Activated effector memory CD4-positive, alpha-beta T cell treated with Interleukin-2 at 50 U/mL for 16 hours (primary cell): ENCODE measurements around the gene SAMD13.

ENCODE experiments used
- DNase-seq: peaks from one replicate; pipeline ENCODE4 v3.0.0-alpha.2; 2020

Gene SAMD13, protein sequence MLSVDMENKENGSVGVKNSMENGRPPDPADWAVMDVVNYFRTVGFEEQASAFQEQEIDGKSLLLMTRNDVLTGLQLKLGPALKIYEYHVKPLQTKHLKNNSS

DNA sequence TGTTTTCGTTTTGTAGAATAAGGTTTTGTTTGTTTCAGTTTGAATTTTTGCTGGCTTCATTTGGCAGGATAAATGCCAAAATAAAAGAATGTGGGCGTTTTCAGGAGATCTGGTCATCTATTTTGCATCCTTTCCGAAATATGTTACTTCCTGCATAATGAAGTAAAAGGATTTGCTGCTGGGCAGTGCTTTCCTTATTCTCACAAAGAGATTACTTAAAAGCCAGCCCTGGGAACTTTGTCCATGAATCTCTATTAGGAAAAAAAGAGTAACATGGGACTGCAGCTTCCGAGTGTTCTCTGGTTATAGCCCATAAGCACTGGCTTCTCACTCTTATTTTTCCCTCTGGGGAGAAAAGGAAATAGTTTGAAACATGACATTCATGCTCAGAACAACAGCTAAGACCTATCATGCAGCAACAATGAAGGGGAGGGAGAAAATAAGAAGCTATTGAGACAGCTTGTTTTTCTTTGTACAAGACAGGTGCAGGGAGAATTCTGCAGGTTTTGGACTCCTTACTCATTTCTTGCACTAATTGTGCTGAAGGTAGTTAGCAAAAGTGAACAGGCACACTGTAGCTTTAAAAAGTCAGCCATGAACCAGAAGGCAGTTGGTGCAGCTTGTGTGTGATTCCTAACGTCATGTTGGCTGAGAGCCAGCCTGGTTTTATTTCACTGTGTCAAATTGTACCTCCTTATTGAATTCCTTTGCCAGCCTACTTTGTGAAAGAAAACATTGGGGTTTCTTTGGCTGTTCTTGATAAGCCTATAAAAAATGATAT lies at the start of gene SAMD13:
SAMD13 (plus strand) TSS at position 705 of the 781 bp plus-strand sequence. CDS start 1,527 bp downstream, outside the sequence.
- DNase-seq = no peak

DNA sequence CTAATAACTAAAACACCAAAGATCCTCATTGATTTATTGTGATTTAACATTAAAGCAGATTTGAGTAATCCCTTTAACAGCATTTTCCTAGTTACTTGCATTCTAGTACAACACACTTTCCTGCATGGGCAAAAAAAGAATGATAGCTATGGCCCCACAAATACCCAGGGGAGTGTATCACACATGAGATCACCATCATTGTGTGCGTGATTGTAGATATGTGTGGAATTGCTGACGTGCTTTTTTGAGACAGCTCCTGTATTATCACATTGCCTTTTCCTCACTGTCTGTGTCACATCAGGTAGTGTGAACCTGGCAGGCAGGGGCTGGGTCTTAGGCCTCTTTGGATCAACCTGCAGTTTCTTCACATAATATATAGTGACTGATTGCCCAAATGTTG lies 48.5 kb upstream of the SAMD13 start:
- DNase-seq = no peak

DNA sequence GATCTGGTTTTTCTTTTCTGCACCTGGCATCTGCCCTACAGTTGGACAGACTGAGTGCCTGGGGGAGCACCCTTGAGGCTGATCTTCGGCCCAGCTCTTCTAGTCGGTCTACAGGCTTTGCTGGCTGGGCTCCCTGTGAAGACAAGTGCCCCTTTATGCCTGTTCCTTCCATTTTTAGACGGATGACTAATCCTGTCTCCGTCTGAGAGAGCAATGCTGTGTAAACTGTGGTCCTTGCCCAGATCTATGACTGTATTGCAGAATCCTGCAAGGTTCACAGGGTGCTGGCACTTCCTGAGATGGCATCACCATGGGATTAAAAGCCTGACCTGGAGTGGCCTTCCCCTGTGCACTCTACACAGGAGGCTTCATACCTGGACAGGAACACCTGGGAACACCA lies 47.6 kb upstream of the SAMD13 start:
- no peak for DNase-seq

DNA sequence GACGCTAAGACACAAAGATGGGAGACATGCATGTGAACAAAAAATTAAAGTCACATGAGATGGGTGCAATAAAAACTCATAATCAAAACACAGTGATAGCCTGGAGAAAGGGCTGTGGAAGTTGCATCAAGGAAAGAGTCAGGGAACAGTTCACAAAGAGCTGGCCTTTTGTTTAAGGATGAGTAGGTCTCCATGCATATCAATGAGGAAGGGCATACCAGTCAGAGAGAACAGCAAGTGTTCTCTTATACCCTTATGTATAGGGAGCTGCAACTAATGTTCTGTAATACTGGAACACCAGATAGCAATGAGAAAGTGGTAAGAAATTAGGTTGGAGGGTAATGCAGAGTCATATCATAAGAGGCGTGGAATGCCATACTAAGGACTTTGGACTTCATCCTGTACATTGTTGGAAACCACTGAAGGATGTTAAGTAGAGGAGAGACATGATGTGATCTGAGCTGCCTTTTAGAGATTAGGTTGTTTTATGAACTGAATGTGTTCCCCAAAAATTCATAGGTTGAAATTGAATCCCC lies 46.7 kb upstream of the SAMD13 start:
- no peak for DNase-seq

DNA sequence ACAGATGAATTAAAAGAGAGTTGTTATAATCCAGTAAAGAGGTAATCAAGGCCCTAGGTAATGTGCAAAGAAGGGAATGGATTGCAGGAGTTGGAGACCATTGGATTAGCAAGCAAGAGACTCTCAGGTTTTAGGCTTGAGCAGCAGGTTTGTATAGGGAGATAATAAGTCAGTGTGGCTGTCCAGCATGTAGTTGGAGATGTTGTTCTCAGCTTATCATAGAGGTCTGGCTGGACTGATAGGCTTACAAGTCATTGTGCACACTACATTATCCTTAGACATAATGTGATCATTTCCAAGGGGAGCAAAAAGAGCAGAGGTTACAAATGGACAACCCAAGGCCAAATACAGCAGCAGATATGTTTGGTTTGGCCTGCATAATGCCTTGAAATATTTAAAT lies 45.9 kb upstream of the SAMD13 start:
- no peak for DNase-seq

DNA sequence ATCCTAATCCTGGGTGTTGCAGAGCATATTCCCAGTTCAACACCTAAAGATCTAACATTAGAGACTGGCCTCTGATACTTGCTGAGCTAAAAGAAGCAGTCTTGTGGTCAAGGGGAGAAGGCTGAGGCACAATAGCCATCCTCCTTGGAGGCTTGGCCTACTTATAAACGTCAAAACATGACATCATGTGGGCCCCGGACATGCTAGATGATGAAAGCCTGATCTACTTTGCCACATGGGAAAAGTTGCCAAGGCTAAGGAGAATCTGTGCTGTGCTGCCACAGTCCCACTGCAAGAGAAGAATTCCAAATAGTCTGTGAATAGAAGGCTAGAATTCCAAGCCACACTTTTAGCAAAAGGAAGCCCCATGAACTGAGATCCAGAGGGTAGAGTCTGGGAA lies 43.9 kb upstream of the SAMD13 start:
- no peak for DNase-seq

DNA sequence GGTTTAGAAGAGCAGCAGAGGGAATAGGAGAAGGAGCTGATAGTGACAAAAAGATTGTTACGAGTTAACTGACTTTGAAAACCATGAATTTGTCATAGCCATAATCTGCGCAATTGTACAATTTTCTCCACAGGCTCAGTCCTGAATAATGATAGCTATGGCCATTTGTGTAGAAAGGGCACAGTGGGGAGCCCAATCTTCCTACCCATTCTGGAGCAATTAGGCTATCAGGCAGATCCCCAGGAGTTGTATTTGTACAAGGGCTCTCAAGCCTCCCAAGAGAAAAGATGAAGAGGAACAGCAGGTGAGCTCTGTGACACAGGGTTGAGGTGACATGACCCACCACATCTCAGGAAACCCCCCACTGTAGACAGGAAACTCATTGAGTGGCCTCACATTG lies 42.1 kb upstream of the SAMD13 start:
- DNase-seq = no peak

DNA sequence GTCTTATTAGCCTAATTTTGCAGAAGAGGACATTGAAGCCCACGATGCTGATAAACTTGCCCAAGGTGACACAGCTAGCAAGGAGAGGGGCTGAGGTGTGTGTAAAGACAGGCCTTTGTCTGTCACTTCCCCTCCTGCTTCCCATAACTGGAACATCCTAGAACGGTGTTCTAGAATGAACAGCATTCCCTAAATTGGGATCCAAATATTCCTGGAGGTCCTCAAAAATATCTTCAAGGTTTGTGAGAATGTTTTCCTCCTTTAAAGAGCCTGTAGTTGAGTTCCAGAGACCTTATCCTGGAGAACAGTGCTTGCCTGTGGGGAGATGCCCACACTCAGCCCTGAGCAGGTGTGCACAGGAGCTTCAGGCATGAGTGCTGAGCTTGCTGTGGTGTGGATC lies 41.5 kb upstream of the SAMD13 start:
- DNase-seq = no peak

DNA sequence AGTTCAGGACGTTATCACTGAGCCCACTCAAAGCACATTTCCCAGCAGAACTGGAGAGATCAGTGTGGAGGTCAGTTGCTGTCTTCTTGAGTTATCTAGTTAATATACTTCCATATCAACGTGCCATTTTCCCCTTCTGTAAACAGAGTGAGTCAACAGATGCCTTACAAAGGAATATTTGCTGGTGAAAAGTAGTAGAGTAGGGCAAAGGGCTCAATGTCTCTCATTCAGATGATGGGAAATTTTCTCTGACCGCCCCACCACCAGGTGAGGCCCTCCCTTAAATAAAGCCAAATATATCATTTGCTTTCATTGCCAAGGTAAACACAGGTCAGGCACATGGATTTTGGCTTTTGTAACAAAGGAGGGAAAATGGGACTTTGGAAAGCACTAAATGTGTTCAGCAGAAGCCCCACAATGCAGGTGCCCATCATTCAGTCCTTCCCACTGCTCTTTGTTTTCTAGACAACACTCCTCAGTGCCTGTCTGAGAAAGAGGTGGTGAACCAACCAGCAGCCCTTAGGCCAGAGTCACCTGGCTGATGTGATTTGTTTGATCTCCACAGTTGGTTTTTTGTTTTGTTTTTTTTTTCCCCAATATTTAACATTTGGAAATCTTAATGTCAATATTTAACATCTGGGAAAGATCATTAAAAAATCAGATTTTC lies 40.5 kb upstream of the SAMD13 start:
- no peak for DNase-seq

DNA sequence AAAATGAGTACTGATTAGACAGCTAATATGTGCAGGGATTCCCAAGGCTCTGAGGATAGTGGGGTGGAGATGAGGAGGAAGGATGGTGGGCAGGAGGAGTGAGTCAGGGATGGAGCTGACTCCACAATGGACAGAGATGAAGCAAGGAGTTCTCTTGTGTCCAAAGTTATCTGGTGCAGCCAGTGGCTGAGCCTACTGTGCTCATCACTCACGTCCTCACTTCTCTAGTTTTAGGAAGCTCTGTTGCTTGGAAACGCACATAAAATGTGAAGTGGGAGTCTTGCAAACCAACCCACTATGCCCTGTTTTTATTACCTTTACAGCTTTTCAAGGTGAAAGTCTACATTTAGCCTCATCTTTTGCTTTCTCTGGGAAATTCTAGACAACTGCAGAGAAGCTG lies 36.5 kb upstream of the SAMD13 start:
- DNase-seq = no peak

DNA sequence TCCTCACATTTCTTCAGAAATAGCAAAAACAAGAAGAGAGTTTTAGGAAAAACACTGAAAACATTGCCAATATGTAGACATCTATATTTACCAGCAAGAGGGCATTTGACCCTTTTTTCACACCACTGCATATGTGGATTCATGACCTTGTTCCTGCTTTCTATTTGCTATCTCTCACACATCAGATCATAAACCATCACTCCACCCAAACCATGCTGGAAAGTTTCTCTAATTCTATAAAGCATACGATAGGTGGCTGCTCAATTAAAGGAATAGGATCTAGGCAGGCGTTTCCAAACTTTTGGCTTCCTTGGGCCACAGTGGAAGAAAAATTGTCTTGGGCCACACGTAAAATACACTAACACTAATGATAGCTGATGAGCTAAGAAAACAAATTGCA lies 35.6 kb upstream of the SAMD13 start:
- no peak for DNase-seq

DNA sequence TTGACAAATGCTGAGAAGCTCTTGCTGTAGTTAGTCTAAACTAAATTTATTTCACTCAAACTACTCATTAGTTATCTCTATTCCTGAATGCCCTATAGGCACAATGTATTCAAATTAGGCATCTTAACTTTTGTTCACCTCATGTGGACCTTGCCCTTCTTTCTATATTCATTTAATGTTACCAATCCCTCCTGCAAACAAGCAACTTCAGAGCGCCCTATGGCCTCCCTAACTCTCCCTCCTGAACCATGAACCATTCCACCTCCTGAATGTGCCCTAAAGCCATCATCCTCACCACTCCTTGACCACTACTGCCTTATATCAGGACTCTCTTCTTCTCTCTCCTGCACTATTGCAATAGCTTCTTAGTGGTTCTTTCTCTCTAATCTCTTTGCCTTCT lies 34.8 kb upstream of the SAMD13 start:
- DNase-seq = no peak

DNA sequence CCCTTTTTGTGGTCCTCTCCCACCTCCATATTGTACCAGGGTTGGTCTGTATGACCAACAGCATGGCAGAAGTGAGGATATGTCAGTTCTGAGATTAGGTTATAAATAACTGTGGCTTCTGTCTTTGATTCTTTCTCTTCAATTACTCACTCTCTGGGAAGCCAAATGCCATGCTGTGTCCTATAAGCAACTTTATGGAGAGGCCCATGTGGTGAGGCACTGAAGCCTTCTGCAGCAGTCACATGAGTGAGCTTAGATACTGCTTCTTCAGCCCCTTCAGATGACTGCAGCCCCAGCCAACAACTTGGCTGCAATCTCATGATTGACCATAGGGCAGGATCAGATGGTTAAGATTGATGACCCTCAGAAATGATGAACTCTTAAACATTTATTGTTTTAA lies 34.0 kb upstream of the SAMD13 start:
- no peak for DNase-seq

DNA sequence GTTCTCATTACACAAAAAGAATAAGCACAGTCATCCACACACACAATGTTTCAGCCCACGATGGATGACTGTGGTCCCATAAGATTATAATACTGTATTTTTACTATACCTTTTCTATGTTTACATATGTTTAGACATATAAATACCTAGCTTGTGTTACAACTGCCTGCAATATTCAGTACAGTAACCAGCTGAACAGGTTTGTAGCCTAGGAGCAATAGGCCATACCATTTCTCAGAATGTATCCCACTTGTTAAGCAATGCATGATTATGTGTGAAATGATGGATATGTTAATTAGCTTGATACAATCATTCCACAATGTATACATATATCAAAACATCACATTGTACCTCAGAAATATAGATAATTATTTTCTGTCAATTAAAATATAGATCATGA lies 33.2 kb upstream of the SAMD13 start:
- DNase-seq = no peak

DNA sequence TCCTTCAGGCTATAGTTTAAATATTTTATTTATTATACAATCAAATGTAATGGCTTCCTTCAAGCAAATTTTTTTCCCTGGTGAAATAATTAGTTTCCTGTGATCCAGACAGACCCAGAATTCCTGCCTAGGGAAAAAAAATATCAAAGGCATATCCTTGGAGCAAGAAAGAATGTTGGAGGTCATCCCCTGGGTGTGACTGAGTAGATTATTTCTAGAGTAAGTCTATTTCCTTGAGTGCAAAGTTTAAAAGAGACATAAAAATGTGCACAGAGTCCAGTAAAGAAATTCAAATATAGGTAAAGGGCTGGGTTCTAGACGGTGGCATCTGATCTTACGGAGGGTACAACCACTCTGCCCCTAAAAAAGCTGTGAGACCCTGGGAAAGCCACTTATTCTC lies 32.2 kb upstream of the SAMD13 start:
- no peak for DNase-seq

DNA sequence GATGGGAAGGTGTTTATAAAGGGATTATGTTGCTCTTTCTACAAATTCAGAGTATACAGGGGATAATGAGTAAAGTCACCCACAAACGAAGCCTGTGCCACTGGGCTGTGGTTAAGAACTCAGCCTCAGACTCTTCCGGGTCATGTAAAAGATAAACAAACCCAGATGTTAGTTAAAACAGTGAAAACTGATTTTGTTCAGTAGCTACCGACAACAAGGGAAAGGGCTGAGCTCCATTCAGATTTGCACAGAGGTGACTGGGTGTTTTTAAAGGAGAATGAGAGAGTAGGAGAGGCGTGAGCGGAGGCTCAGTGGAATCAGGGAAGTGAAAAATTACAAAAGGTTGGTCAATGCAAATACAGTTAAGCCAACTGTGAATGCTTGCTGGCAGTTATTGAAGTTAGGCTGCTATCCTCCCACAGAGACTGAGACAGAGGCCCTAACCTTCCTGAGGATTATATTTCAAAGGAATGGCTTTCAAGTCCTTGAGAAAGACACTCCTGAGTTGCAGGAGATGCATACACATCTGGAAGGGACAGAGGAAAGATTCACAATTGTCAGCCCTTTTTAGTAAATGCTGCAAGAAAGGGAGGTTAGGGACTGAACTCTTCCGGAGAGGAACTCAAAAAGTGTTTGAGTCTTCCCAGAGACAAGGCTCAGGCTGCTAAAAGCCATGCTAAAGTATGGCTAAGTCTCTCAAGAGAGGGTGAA lies 29.9 kb upstream of the SAMD13 start:
- DNase-seq = no peak

DNA sequence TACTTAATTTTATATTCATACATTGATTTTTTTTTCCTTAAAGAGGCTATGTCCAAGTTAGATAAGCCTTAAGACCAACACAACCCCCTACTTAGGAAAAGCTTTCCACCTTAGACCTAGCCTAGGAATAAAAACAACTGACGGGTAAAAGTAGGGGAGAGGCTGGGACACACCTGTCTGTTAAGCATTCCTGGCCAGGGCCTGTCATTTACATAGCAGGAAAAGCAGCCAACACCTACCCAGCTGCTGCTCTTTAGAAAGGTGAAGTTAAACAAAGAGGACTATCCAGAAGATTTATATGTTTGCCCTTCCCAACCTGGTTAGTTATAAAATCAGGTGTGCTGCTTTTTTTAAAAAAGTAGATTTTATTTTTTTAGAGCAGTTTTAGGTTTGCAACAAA lies 29.1 kb upstream of the SAMD13 start:
- DNase-seq = no peak

DNA sequence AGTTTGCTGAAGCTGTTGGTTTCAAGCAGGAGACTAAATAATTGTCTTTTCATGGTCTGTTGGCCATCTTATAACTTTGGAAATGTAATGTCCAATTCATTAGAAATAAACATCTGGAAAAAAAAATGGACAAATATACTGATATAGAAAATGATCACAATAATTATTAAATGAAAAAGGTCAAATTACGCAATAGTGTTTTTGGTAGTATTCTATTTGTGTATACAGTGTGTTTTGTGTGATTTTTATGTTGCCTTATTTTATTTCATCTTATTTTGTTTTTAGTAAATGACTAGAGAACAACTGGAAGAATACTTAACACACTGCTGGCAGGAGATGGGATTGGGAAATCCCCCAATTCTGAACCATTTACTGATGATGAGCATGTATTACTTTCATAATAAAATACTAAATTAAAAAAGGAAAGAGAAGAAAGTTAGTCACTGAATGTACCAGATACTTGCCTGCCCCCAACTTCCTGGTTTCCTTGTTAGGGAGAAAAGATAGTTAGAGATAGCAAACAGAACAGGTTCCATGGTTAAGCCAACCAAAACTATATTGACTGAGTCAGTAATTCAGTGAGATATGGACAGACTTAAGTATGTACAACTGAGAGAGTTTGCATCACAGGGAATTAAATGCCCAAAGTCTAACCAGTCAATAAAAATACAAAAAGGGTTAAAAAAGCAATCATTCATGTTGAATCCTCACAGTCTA lies 24.0 kb upstream of the SAMD13 start:
- no peak for DNase-seq

DNA sequence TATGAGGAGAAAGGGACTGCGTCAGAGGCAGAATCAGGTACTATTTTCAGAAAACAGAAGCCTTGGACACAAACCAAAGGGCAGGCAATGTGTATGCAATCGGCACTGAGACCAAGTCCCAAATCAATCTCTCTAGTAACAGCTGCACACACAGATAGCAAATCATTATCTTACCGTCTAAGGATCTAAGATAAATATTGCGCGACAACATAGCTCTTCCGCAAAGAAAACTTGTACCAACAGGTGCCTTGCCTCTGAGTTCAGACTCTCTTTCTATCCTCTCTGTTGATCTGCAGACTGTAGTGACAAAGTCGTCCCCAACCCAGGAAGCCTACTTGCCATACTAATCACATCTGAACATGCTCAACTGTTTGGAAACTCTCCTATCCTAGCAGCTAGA lies 22.6 kb upstream of the SAMD13 start:
- no peak for DNase-seq

DNA sequence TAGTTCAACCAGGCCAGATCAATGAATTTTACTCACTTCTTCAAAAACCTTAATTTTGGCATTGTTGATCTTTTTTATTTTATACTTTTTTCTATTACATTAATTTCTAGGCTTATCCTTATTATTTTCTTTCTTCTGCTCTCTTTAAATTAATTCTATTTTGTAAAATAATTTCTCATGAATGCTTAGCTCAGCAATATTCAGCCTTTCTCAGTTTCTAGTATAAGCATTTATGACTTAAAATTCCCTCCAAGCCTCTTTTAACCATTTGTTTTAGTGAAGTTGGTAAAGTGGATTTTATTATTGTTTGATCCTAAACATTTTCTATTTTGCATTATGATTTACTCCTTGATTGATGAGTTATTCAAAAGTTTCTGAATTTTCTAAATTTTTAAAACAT lies 20.6 kb upstream of the SAMD13 start:
- no peak for DNase-seq

DNA sequence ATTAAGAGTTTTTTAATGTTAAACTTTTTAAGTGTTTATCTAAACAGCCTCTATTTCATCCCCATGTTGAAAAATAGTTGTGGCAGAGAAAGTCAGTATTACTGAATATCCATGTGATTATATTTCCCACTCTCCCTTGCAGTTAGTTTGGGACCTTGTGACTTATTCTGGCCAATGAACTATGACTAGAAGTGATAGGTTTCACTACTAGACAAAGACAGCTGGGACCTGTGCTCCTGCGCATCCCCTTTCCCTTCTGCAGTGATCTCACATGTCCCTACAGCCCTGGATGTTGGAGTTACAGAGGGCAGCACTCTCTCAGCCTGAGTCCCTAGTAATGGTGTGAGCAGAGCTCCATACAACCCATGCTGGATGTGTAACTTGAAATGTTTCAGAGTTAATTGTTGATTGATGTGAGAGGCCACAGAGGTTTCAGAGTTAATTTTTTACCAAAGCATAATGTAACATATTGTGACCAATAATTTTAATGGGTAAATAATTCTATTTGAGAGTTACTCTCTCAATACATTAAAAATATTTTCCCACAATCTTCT lies 18.7 kb upstream of the SAMD13 start:
- DNase-seq = no peak

DNA sequence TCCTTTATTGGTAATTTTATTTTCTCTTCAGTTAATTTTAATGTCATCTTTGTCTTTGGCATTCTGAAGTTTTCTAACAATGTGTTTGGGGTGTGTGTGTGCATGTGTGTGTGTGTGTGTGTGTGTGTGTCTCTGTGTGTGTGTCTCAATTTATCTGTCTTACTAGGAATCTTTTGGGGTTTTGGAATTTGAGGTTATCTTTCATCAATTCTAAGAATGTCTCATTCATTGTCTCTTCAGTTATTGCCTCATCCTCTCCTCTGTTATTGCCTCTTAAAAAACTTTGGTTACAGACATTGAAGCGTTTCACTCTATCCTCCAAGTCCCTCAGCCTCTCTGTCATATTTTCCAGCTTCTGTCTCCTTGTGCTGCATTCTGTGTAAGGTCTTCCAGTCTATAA lies 18.1 kb upstream of the SAMD13 start:
- DNase-seq = no peak

DNA sequence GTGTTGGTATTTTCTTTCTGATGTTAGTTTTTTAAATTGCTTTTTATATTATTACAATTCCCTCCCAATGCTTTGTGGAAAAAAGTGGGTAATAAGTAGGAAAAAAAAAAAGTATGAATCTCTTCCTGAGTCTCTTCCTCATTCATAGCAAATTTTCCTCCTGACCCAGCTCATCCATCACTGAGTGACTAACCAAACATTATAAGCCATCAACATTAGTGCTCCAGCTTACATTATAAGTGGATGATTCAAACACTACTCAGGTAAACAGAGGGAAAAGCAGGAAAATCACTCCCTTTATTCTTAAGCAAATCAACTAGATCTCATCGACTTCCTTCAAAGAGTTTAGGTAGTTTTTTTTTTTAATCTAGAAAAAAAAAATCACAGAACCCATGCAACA lies 15.4 kb upstream of the SAMD13 start:
- no peak for DNase-seq
